Measurements from ENCODE around the gene PYY.
"Not testable (repeated sequence)": the region's sequence is repeated elsewhere in the genome, so short reads cannot be mapped to it uniquely, and the experiment has no call there.

Gene PYY

GRCh38 chr17:43928609-43929008, 25.1 kb downstream of the PYY start:
- Histone ChIP-seq H3K4me2 (ENCODE audit: low read depth, low read length) (no peak overlapping the region), H3K27ac (ENCODE audit: low read length) (no peak overlapping the region), H4K20me1 (ENCODE audit: insufficient read depth, low read length) (no peaks in the 10 kb centered on the region), H3K27me3 (replicated peaks; ENCODE audit: insufficient read depth, low read length) (peaks cover 28% of the 10 kb centered on the region), H3F3A (ENCODE audit: insufficient read depth, low read length) (no peaks in the 10 kb centered on the region), H3K4me1 (ENCODE audit: low read length) (0 out of 2 replicates have a peak, but pooled peaks cover 3% of the 10 kb centered on the region), H3K9ac (ENCODE audit: low read length) (no peak overlapping the region), H3K9me3 (replicated peaks; ENCODE audit: insufficient read depth, low read length) (no peaks in the 10 kb centered on the region), H3K9me2 (replicated peaks; ENCODE audit: insufficient read depth, low read length) (no peaks in the 10 kb centered on the region), H3K4me3 (ENCODE audit: low read length) (no peak overlapping the region), H3K79me2 (ENCODE audit: low read length) (no peaks in the 10 kb centered on the region), H3K36me3 (replicated peaks; ENCODE audit: insufficient read depth, low read length) (no peaks in the 10 kb centered on the region), H2AFZ (ENCODE audit: low read length) (no peak overlapping the region)
- TF ChIP-seq CTCF (IDR thresholded peaks at IDR 0.05; ENCODE audit: low read length) (no peak), EZH2 (optimal IDR thresholded peaks at IDR 0.05; ENCODE audit: low read depth, low read length) (no peak), EZH2phosphoT487 (IDR thresholded peaks at IDR 0.05; ENCODE audit: low read length) (no peak)
- DNase-seq = no peak

GRCh38 chr17:43927929-43928328, 25.8 kb downstream of the PYY start:
- H3K9ac ChIP-seq (ENCODE audit: low read length); H3K4me1 ChIP-seq (ENCODE audit: low read length); H3F3A ChIP-seq (ENCODE audit: insufficient read depth, low read length); DNase-seq; H2AFZ ChIP-seq (ENCODE audit: low read length); H3K4me3 ChIP-seq (ENCODE audit: low read length); H3K9me3 ChIP-seq (replicated peaks; ENCODE audit: insufficient read depth, low read length); H3K36me3 ChIP-seq (replicated peaks; ENCODE audit: insufficient read depth, low read length); H3K79me2 ChIP-seq (ENCODE audit: low read length); H3K9me2 ChIP-seq (replicated peaks; ENCODE audit: insufficient read depth, low read length); H4K20me1 ChIP-seq (ENCODE audit: insufficient read depth, low read length); H3K27ac ChIP-seq (ENCODE audit: low read length): not testable (repeated sequence)
- H3K4me2 ChIP-seq (ENCODE audit: low read depth, low read length) = peak overlapping the region; percentile 21; the same call in 1 of the 2 replicates
- peaks cover 28% of the 10 kb centered on the region for H3K27me3 ChIP-seq (replicated peaks; ENCODE audit: insufficient read depth, low read length)

GRCh38 chr17:43927060-43927864, 26.5 kb downstream of the PYY start:
- no peaks in the 10 kb centered on the region for H3K9me2 ChIP-seq (replicated peaks; ENCODE audit: insufficient read depth, low read length)
- H3K27me3 ChIP-seq (replicated peaks; ENCODE audit: insufficient read depth, low read length) = peaks cover 28% of the 10 kb centered on the region
- TF ChIP-seq CTCF (IDR thresholded peaks at IDR 0.05; ENCODE audit: low read length) (no peak), EZH2 (optimal IDR thresholded peaks at IDR 0.05; ENCODE audit: low read depth, low read length) (no peak), EZH2phosphoT487 (IDR thresholded peaks at IDR 0.05; ENCODE audit: low read length) (no peak)
- H3K9ac ChIP-seq (ENCODE audit: low read length) = no peak overlapping the region
- no peak overlapping the region for H3K4me3 ChIP-seq (ENCODE audit: low read length)
- 0 out of 2 replicates have a peak, but pooled peaks cover 3% of the 10 kb centered on the region for H3K4me1 ChIP-seq (ENCODE audit: low read length)
- H2AFZ ChIP-seq (ENCODE audit: low read length) = no peak overlapping the region
- no peaks in the 10 kb centered on the region for H3K79me2 ChIP-seq (ENCODE audit: low read length)
- no peak for DNase-seq
- H3K27ac ChIP-seq (ENCODE audit: low read length) = no peak overlapping the region
- H4K20me1 ChIP-seq (ENCODE audit: insufficient read depth, low read length) = no peaks in the 10 kb centered on the region
- H3F3A ChIP-seq (ENCODE audit: insufficient read depth, low read length) = no peaks in the 10 kb centered on the region
- H3K9me3 ChIP-seq (replicated peaks; ENCODE audit: insufficient read depth, low read length) = no peaks in the 10 kb centered on the region
- no peaks in the 10 kb centered on the region for H3K36me3 ChIP-seq (replicated peaks; ENCODE audit: insufficient read depth, low read length)
- H3K4me2 ChIP-seq (ENCODE audit: low read depth, low read length) = peak overlapping the region; percentile 21; the same call in 1 of the 2 replicates

- TF ChIP-seq CTCF (IDR thresholded peaks at IDR 0.05; ENCODE audit: low read length) (no peak), EZH2 (optimal IDR thresholded peaks at IDR 0.05; ENCODE audit: low read depth, low read length) (no peak), EZH2phosphoT487 (IDR thresholded peaks at IDR 0.05; ENCODE audit: low read length) (no peak)
- Histone ChIP-seq H3K79me2 (ENCODE audit: low read length) (no peaks in the 10 kb centered on the region), H3K4me3 (ENCODE audit: low read length) (no peak overlapping the region), H3F3A (ENCODE audit: insufficient read depth, low read length) (no peaks in the 10 kb centered on the region), H3K9ac (ENCODE audit: low read length) (no peak overlapping the region), H3K36me3 (replicated peaks; ENCODE audit: insufficient read depth, low read length) (no peaks in the 10 kb centered on the region), H2AFZ (ENCODE audit: low read length) (no peak overlapping the region), H3K27me3 (replicated peaks; ENCODE audit: insufficient read depth, low read length) (peaks cover 28% of the 10 kb centered on the region), H3K4me2 (ENCODE audit: low read depth, low read length) (no peak overlapping the region), H4K20me1 (ENCODE audit: insufficient read depth, low read length) (no peaks in the 10 kb centered on the region), H3K27ac (ENCODE audit: low read length) (no peak overlapping the region), H3K9me3 (replicated peaks; ENCODE audit: insufficient read depth, low read length) (no peaks in the 10 kb centered on the region), H3K9me2 (replicated peaks; ENCODE audit: insufficient read depth, low read length) (no peaks in the 10 kb centered on the region), H3K4me1 (ENCODE audit: low read length) (0 out of 2 replicates have a peak, but pooled peaks cover 3% of the 10 kb centered on the region)
- no peak for DNase-seq
Measured at GRCh38 chr17:43924558-43924957, 29.2 kb downstream of the PYY start.
